ENCODE results near the gene CACNA1B.

The CACNA1B gene

DNA sequence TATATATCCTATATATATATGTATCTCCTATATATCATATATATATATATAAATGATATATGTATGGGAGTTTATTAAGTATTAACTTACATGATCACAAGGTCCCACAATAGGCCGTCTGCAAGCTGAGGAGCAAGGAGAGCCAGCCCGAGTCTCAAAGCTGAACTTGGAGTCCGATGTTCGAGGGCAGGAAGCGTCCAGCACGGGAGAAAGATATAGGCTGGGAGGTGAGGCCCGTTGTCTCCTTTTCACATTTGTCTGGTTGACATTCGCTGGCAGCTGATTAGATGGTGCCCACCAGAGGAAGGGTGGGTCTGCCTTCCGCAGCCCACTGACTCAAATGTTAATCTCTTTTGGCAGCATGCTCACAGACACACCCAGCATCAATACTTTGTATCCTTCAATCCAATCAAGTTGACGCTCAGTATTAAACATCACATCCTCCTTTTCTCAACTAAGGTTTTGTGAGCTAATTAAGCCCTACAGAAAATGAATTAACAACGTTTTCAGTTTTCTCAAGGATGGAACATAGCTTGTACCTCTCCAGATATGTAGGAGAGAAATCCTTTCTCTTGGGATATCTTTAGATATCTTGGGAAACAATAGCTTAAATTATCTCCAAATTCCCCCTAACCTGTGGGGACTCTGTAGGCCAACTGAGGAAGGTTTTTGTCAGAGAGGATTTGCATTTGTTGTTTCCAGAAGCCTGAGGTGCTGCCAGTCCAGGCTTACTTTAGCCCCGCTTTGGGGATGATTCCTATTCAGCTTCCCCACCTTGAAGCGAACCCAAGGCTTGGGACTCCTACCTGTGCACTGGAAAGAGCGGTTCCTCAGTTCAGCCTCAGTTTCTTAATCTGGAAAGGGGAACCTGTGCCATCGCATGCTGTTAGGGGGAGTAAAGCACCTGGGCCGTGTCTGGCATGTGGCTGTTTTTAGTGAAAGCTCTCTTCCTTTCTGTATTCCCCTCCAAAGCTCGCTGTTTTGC is 163.2 kb downstream of the CACNA1B start:
- DNase-seq (ENCODE audit: low spot score): no peak

DNA sequence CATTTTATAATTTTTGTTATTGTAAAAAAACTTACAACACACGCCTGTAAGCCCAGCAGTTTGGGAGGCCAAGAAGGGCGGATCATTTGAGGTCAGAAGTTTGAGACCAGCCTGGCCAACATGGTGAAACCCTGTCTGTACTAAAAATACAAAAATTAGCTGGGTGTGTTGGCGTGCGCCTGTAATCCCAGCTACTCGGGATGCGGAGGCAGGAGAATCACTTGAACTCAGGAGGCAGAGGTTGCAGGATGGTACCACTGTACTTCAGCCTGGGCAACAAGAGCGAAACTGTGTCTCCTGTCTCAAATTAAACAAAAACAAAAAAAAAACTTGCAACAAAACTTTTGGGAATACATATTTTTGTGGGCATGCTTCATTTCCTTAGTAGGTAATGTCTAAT is 164.6 kb downstream of the CACNA1B start:
- DNase-seq (ENCODE audit: low spot score): no peak

DNA sequence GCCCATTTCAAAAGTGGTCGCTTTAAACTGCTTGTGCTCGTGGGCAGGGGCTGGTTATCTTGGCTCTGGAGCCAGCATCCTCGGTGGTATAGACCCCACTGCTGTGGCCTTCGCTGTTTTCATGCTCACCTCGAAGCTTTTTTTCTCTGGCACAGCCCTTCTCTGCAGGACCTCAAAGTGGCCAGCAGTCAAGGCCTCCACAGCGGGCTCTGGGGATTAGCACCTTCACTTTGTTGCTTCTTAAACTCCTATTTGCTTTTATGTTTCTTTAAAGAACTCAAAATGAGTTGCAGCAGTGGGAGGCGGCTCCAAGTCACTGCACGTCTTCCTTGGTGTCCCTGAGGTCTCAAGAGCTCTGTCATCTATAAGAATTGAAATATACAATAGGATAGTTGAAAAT is 165.1 kb downstream of the CACNA1B start:
- no peak for DNase-seq (ENCODE audit: low spot score)

DNA sequence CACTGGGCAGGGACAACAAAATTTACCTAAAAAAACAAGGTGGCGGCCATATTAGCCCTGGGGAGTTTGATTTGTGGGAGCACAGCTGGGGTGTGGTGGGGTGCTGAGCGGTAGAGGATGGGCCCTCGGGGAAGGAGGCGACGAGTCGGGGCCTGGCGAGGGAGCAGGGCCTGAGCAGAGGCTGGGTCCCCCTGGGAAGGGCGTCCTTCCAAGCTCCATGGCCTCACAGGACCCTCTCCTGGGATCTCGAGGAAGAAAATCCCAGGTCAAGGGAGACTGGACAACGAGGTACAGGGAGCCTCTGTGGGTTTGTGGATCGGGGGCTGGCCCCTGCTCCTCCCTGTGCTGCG is 165.5 kb downstream of the CACNA1B start:
- no peak for DNase-seq (ENCODE audit: low spot score)

DNA sequence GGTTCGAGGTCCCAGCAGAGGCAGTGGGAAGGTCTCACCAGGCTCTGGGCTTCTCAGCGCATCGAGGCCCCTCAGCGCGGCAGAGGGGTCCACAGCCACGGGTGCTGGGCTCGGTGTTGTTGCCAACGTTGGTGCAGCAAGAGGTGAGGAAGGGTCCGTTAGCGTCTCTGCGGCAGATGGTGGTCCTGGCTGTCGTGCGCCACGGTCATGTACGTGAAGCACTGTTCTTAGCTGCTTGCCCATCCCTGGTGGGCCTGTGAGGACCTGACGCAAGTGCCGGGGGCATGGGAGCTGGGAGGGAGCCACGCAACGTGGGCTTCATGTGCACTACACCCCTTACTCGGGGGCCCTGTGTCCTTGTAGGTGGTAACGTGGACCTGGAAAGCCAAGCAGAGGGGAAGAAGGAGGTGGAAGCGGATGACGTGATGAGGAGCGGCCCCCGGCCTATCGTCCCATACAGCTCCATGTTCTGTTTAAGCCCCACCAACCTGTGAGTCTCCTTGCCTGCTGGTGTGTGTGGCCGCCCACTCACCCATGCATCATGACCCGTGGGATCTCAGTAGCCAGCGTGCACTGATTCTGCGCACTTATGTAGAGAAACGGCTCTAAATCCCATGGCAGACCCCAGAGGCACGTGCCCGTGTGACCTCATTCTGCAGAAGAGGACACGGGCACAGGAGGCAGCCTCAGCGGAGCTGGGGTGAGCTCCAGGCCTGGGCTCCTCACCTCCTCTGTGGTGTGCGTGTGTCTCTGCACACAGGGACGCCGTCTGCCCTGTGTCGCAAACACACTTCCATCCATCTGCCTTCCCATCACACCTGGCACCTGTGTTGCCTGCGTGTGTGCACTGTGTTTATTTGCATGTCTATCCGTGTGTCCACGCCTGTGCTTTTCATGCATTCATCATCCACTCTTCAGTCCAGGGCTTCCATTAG is 166.1 kb downstream of the CACNA1B start:
- DNase-seq (ENCODE audit: low spot score): no peak

DNA sequence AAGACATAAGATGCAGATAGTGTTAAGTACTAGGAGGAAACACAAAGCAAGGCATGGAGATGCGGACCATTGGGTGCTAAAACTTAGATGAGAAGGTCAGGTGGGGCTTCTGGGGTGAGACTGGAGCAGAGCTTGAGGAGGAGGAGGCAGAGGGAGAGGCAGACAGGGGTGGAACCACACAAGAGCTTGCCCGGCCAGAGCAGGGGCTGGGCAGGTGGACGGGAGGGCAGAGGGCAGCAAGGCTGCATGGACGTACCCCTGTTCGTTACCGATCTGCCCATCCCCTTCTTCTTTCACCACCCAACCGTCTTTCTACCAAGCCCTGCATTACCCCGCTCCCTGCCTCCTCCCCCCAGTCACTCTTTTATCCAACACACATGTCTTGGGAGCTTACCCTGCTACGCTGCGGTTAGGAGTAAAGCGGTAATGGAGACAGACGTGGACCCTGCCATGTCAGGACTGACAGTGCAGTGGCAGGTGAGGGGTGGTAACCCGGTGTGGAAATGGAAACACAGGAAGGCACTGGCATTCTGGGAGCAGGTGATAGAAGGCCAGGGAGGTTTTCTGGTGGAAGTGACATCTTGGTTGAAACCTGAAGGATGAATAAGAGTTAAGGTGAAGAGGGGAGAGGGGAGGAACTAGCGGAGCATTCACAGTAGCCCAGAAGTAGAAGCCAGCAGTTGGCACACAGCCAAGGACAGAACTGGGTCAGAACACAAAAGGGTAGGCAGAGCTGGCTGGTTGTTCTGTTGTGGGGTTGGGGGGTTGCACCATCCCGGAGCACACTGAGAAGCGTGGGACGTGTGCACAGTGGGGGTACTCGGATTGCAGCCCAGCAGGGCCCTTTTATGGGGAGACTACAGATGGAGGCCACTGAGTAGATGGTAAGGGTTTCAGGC is 167.2 kb downstream of the CACNA1B start:
- peak; percentile 74 for DNase-seq (ENCODE audit: low spot score)

DNA sequence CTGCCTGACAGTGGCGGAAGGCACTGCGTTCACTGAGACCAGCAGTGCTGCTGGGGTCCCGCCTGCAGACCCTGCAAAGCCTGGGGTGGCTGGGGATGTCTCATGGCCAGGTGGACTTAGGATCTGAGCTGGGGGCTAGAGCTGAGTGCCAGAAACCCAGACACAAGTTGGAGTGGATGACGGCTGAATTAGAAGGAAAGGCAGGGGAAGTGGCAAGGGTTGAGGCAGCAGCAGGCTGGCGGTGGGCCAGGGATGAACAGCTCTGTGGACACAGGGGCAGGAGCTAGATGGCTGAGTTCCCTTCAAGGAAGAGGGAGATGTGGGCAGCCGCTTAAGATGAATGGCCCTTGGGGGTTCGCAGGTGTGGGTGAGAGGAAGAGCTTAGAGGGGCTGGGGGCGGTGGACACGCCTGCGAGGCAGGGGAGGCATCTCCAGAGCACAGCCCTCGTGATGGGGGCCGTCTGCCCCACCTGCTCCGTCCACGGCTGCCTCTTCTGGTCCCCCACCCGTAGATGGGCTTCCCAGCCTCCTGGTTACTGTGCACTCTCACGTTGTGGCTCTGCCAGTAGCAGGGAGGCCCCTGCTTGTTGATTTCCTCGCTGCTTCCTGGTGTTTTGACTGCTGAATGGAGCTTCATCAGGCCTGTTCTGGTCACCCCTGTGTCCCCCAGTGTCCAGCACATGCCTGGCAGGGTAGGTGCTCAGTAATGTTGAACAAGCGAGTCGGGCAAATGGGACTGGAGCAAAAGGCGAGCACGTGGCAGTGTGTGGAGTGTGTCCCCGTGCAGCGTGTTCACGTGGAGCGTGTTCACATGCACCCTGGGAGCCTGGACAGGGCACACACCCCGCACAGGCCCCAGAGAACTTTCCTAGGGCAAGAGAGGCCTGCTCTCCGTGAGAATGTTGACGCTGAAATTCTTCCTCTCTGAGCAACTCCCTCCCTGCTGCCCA is 168.2 kb downstream of the CACNA1B start:
- peak; percentile 71 for DNase-seq (ENCODE audit: low spot score)

DNA sequence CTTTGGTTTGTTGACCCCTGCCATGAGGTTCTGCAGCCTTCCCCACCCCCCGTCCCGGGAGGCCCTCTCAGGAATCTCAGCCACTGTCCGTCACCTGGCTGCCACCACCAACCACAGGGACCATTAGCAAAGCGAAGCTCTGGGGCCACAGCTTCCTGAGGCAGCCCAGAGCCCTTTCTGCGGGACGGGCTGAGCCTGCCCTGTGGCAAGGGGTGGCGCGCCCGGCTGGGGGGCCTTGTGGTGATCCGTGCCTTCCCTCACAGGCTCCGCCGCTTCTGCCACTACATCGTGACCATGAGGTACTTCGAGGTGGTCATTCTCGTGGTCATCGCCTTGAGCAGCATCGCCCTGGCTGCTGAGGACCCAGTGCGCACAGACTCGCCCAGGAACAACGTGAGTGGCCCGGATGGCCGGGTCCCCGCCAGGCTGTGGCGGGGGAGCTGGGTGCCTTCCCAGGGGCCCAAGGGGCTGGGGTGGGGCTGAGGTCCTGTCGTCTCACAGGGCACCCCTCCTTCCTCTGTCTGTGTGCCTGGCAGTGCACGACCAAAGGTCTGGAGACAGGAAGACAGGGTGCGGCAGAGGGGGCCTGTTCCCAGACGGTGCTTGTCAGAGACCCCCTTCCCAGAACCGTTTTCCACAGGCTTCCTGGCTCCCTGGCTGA is 169.2 kb downstream of the CACNA1B start:
- no peak for DNase-seq (ENCODE audit: low spot score)

DNA sequence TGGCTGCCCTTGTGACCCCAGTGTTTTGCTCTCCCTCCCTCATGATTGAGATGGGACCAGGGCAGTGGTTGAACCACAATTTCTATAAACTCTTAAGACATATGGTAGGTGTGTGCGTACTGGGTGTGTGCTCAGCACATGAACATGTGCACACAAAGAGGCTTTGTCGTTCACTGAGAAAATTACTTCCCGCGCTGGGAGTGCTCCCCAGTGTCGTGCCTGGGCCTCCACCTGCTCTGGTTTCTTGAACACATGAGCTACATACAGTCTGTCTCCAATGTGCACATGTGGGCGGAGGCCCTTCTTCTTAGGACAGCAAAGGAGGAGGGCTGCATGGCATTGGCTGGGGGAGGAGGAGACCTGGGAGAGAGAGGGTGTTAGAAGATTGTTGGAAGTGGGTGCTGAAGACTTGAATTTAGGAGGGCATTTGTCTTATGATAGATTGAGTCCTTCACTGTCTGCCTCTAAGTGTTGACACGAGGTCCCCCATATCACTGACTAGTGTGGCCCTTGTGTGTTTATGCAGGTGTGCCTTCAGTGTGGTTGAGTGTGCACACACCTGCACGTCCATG is 170.0 kb downstream of the CACNA1B start:
- no peak for DNase-seq (ENCODE audit: low spot score)

DNA sequence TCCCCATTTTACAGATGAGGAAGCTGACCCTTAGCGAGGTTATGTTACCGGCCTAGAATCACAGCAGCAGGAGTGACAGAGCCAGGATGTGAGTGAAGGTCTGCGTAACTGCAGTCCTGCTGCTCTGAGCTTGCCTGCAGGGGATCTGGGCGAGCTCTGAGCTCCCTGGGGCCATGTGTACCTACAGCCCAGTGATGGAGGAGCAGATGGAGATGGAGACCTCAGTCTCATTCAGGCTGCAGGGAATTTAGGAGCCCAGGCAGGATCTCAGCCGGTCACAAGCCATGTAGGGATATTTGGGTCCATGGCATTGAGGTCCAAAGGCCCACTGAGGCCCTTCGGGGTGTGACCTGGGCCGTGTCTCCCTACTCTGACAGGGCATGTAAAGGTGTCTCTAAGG is 170.6 kb downstream of the CACNA1B start:
- DNase-seq (ENCODE audit: low spot score): no peak

DNA sequence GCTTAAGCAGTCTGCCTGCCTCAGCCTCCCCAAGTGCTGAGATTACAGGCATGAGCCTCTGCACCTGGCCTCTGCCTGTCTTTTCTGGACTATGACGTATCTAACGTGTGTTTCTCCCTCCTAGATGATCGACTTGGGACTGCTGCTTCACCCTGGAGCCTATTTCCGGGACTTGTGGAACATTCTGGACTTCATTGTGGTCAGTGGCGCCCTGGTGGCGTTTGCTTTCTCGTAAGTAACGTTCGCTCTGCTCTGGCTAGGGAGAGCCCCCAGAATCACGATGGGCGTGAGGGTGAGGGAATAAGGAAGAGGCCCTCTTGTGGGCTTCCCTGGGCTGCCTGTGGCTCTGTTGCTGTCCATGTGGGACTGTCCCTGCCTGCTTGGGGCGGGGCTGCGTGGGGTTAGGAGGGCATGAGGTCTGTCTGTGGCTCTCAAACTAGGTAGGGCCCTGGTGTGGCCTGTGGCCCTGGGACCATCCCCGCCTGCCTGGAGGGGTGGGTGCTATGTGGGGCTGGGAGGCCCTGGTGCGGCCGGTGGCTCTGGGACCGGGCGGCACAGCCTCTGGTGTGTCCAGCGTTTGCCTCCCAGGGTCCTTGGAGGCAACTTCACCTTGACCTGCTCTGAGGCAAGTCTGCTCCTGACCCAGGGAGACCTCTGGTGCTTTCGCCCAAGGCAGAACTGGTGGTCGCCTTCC is 171.7 kb downstream of the CACNA1B start:
- DNase-seq (ENCODE audit: low spot score): no peak

DNA sequence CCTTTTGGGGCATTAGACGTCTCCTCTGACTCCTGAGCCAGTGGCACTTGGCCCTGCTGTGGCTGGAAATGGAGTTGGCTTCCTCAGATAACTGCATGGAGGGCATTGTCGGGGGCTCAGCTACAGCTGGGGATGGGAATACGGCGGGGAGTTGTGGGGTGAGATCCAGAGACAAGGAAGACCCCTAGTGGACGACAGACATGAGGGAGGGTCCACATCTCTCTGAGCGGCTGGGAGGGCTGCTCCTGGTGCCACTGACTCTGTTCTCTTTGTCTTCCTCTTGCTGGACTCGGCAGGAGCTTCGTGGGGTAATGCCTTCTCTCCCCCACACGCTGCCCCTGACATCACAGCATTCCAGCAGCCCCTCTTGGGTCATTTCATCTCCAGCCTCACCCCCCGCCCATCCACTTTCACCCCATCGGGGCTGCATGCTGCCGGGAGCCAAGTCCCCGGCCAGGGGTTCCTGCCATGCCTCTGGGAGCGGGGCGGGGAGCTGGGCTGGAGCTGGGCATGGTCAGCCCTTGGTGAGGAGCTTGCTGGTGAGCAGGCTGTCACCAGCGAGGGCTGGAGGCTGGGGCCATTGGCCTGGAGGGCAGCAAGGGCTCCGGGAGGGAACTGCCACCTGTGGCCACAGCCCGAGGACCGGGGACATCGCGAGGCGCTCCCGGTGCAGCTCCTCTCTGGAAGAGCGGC is 172.3 kb downstream of the CACNA1B start:
- no peak for DNase-seq (ENCODE audit: low spot score)

DNA sequence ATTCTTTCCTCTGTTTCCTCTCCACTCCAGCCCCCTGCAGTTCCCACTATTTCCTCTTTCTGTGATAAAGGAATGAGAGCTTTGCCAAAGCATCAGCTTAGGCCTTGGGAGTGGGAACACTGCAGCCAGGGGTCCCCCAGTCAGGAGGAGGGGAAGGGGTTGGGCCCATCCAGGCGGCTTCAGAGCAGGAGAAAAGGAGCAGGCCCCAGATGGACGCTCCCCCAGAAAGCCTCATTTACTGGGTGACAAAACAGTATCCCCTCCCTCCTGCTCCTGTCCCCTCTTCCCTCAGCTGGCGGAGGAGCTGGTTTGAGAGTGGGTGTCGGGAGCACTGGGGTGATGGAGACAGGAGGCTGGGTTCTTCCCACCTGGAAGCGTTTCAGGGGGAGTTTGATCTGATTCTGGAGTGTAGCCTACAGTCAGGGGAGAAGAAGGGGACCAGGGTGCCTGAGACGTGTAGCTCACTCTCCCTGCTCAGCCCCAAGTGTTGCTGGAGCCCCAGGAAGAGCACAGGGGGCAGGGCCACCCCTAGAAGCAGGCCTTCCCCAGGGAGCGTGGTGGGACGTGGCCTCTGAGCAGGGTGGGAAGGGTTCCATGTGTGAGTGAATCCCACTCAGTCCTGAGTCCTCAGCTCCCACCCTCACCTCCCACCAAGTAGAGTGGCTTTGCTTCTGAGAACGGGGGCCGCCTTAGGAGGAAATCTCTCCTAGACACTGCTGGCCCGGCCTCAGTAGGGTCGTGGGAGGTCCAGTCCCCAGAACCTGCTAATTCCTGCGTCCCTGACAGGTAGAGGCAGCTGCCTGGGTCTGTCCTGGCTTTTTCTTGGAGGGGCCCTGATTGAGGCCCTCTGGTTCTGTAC is 173.1 kb downstream of the CACNA1B start:
- DNase-seq (ENCODE audit: low spot score): no peak

DNA sequence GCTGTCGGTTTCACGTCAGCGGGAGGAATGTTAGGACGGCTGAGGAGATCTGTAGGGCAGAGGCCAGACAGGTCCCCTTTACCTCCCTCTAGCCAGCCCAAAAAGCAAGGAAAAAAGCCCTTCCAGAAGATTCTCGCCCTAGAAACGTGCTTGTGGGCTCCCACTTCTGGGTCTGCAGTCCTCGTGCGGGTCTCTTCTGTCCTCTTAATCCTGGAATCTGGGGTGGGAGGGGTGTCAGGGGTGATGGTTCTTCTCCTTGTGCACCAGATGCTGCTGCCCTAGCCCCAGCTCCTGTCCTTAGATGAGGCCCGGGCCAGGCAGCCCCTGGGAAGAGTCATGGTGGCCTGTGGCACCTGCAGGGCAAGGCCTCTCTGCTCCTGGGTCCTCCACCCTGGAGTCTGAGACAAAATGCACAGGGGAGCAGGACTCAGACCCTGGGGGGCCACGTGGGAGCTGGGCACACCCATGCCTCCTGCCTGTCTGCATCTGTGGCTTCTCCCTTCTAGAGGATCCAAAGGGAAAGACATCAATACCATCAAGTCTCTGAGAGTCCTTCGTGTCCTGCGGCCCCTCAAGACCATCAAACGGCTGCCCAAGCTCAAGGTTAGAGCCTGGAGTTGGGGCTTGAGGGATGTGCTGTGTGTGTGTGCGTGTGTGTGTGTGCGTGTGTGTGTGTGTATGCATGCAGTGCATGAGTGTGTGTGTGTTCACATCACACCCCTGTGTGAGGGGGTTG is 174.2 kb downstream of the CACNA1B start:
- no peak for DNase-seq (ENCODE audit: low spot score)

DNA sequence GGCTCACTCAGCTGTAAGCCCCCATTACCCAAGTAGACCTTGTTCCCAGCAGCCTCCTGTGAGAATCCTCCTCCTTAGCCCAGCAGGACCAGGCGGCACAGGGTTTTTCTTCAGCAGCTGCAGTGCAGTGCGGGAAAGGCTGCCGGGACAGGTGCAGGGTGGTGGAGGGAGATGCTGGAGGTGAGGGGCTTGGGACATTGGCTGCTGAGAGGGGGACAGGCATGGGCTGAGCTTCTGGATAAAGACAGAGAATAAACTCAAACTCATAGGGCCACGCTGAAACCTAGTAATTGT is 174.7 kb downstream of the CACNA1B start:
- DNase-seq (ENCODE audit: low spot score): no peak

DNA sequence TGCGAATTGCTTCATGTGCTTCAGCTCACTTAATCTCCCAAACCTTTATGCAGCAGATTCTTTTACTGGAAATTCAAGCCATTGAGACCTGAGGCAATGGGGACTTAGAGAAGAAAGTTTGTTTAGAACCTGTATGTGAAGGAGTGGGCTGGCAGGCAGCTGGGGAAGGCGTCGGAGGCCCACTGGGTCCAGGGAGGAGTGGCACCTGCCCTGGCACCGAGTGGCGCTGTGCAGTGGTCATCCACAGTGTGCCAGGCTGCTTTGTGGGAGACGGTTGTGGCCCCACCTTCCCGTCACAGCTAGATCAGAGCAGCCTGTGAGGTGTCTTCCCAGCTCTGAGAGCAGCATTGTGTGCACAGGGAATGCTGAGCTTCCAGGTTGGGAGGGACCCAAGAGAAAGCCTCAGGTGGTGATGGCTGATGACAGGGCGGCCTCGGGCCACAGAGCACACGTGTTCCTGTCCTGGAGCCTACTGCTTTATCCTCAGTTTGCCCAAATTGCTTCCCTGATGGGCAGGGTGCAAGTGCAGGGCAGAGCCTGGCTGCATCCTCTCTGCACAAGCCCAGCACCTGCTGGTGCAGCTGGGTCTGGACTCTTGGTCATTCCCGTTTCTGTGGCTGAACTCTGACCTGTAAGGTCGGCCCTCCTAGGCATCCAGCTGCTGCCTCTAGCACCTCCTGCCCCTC is 175.2 kb downstream of the CACNA1B start:
- no peak for DNase-seq (ENCODE audit: low spot score)

Measured in cerebellar cortex (tissue), 1 donor.